ENCODE results near the gene PNPLA2.

PNPLA2 gene

DNA sequence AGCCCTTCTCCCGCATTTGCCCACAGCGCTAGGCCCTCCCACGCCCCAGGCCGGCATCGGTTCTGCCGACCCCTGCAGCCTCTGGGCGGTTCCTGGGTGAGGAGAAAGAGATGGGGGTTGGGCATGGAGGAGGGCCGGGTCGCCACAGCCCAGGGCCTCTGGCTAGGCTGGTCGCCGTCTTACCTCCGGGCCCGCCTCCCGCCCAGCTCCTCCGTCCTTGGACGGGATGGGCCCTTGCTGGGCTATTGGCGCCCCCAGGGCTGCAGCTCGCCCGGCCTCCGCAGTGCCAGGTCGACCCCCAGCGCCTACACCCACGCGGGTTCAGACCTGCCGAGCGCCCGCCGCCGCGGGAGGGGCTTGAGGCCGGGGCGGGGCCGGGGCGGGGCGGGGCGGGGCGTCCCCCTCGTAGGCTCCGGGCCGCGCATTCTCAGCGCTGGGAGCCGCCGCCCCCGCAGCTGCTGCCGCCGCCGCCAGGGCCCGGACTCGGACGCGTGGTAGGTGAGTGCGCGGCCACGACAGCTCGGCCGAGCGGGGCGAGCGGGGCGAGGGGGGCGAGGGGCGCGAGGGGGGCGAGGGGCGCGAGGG is 13.9 kb downstream of the PNPLA2 start, which contains the start of gene CD151:
TSS of gene CD151 (plus strand) at position 424 of the 585 bp plus-strand sequence. CDS start 3,118 bp downstream, outside the sequence.
- DNase-seq: peak; percentile 48

GRCh38 chr11:833114-833791 is 14.5 kb downstream of the PNPLA2 start:
- no peak for DNase-seq

DNA sequence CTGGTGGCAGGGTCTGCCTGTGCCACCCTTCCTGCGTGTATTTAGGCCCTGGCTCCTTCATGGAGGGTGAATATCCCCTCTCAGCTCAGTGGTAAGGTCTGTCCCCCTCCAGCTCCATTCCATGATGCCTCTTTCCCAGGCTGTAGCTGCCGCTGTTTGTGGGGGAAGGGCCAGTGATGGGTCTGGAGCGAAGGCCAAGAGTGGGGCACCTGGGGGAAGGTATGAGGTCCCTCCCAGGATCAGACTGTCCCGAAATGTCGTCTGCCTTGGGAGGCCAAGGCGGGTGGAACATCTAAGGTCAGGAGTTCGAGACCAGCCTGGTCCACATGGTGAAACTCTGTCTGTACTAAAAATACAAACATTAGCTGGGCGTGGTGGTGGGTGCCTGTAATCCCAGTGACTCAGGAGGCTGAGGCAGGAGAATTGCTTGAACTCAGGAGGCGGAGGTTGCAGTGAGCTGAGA is 15.2 kb downstream of the PNPLA2 start:
- DNase-seq: no peak

GRCh38 chr11:834371-835316 is 15.9 kb downstream of the PNPLA2 start:
- no peak for DNase-seq

DNA sequence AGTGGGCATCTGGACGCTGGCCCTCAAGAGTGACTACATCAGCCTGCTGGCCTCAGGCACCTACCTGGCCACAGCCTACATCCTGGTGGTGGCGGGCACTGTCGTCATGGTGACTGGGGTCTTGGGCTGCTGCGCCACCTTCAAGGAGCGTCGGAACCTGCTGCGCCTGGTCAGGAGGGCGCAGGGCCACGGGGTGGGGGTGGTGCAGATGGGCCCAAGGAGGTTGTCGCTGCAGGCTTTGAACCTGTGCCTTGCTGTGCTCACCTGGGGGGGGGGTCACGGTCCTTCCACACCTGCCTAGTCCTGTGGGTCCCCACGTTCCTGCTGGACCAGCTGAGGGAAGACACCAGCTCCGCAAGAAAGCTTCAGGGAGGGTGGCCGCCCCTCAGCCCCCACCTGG is 17.6 kb downstream of the PNPLA2 start:
- DNase-seq: no peak

DNA sequence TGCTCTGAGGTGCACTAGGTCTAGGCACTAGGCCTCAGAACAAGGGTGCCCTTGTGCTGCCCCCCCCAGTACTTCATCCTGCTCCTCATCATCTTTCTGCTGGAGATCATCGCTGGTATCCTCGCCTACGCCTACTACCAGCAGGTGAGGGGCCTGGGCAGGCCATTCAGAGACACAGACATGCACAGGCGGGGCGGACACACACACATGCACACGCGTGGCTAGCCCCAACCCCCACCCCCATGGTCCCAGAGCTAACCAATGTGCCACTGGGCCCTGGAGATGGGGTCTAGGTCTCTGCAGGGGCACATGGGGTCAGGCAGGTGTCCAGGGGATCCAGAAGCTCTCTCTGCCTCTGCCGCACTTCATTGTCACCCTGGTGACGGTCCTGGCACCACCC is 18.0 kb downstream of the PNPLA2 start:
- DNase-seq: no peak

GRCh38 chr11:837189-837989 is 18.7 kb downstream of the PNPLA2 start:
- no peak for DNase-seq

GRCh38 chr11:837990-838307 is 19.2 kb downstream of the PNPLA2 start:
- no peak for DNase-seq

DNA sequence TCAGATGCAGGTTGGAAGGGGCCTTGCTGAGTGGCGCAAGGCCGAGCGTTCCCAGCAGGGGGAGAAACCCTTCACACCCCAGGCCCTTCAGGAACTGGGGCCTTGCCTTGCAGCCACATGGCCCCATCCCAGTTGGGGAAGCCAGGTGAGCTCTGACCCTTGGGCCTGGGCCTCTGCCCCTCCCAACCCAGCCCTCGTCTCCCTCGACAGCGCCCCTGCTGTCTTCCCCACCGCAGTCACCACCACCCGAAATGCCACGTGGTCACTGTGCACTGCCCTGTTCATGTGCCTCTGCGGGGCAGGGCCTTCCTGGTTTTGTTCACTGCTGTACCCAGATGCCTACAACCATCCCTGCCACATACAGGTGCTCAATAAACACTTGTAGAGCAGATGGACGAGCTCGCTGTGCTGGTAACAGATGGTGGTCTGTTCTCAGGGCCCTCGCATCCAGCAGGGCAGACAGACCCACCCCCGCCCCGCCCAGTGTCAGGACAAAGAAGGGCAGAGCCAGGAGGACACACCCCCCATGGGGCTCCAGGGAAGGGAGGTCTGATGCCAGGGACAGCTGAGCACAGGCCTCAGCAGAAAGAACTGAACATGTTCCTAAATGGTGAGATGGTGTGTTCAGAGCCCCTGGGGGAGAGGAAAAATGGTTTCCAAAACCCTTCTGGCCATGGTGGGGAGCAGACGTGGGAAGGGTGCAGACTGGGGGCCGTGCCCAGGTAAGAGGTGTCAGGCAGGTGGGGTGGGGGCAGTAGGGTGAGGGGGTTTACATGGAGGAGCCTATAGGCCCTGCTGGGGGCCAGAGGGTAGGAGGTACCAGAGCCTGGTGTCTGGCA is 19.9 kb downstream of the PNPLA2 start:
- DNase-seq: no peak

DNA sequence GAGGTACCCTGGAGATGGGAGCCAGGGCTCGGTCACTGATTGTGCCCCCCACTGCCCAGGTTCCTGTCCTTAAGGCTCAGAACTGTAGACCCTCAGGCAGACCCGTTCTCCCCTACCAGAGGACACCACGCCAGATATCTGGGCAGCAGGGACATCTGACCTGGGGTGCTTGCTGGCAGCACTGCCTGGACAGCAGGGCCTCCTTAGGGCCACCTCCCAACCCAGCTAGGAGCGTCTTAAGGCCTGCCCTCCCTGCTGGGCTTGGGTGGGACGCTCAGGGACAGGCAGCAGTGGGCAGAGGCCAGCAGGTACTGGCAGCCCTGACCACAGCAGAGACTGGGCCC is 20.5 kb downstream of the PNPLA2 start:
- no peak for DNase-seq

- no peak for DNase-seq
Measured at GRCh38 chr11:839875-840617, 21.3 kb downstream of the PNPLA2 start.

GRCh38 chr11:841981-842369 is 23.3 kb downstream of the PNPLA2 start:
- no peak for DNase-seq

DNA sequence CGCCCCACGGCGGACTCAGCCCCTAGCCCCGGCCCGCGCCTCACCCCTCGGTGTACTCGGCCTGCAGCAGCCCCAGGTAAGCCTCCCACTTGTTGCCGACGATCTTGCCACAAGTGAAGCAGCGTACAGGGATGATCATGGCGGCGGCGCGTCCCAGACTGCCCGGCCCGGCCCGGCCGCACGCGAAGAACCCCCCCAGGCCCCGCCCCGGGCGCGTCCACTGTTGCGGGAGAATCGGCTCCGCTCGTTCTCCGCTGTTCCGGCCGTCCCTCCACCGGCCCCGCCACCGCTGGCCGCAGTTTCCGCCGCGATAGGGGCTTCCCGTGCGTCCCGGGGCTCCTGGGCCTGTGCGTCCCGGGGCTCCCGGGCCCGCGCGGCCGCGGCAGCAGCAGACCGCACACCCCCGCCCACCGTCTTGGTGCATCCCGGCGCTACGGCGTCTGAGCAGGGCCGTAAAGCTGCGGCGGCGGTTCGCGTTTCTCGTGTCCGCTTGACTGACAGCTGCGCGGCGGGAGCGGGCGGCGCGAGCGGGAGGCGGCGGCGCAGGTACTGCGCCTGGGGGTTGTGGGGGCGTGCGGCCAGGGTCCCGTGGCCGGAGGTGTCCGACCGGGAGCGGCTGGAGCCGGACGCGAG is 23.8 kb downstream of the PNPLA2 start, which contains the start of the genes POLR2L and TSPAN4:
TSS of gene POLR2L (minus strand) at position 160 of the 633 bp plus-strand sequence. CDS start at position 139, 21 bp downstream.
TSS of gene TSPAN4 (plus strand) at position 483 of the 633 bp plus-strand sequence. CDS start 7,453 bp downstream, outside the sequence.
- DNase-seq: peak; percentile 91

DNA sequence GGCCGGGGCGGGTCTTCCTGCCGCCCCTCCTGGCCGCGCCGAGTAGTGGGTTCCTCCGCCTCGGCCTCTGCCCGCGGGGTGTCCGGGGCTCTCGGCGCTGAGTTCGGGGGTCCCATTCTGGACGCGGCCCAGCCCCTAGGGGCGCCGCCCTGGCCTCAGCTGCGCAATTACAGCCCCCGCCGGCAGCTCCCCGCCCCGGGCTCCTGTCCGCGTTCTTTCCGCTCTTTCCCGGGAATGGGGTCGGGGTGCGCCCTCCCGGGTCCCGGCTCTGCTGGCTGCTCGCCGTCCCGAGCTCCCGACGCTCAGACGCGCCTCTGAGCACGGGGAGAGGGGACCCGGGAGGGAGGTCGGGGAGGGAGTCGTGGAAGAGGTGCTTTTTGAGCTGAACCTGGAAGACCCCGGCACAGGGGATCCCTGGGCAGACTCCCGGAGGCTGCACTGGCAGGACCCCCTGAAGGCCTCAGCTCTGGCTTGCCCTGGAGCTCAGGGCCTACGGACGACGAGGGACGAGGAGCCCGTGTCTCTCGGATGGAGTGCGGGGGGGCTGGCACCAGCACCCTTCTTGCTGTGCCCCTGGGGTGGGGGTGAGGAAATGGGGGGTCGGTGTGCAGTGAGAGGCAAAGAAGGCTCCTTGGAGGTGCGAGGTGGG is 24.5 kb downstream of the PNPLA2 start:
- DNase-seq: no peak

DNA sequence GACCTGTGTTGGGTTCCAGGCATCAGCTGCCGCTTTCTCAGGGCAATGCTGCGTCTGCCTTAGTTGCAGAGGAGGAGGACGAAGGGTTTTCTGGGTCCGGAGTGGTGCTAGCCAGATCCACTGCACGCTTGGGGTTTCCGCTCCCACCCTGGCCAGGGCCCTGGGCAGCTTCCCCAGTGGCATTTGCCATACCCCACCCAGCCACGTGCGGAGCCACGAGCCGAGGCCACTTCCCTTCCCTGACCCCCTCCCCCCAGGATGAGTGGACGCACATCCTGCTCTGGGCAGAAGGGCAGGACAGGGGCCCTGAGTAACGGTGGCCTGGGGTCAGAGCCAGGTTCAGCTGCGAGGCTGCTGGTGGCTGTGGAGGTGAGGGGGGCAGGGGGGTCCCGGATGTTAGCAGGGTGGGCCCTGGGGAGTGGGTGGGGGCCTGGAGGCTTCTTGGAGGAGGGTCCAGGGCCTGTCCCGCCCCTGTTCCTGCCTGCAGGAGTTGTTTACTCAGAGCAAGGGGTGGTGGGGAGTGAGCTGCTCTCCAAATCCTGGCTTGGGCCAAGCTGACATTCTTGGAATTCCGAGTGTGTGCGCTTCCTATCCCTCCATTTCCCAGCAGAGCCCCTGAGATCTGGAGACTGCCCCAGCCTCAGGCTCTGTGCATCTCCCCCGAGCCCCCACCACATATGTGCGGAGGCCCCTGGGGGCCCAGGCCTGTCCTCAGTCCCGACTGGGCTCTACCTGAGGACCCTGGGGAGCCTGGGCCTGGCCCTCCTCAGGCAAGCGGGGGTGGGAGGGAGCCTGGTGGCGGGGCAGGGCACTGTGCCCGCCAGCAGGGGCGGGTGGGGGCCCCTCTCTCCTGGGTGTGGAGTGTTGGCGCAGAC is 25.3 kb downstream of the PNPLA2 start:
- no peak for DNase-seq

DNA sequence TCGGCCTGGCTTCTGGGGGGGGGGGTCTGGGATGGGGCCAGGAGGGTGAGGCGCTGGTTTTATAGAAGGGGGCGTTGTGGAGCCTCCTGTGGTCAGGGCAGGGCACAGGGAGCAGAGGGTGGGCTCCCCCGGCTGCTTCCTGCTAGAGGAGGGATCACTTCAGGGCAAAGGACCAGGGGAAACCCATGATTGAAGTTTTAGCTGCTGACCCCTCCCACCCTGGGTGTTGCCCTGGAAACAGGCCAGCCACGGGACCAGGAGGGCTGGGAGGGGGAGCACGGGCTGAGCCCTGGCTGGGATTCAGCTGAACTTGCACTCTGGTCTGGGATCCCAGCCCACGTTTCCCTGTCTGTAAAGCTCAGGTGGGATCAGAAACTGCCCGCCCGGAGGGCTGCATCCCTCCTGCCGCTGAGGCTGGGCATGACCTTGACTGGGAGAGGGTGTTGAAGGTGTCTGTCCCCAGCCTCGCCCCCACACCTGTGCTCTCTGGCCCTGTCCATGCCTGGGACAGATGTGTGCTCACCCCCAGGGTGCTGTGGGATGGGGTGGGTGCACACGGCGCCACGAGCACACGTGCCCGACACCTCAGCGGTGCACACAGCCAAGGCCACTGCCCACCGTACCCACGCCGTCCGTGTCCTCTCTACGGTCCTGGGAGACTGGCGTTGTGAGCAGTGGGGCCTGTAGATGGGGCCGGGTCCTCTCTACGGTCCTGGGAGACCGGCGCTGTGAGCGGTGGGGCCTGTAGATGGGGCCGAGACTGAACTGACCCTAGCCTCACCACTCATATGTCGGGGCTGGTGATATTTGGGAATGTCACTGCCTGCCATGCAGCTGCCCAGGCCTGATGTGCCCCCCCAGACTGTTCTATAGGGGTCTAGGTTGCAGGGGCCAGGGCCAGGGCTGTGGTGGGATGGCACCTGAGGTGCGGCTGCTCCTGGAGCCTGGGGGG is 26.3 kb downstream of the PNPLA2 start:
- DNase-seq: no peak

DNA sequence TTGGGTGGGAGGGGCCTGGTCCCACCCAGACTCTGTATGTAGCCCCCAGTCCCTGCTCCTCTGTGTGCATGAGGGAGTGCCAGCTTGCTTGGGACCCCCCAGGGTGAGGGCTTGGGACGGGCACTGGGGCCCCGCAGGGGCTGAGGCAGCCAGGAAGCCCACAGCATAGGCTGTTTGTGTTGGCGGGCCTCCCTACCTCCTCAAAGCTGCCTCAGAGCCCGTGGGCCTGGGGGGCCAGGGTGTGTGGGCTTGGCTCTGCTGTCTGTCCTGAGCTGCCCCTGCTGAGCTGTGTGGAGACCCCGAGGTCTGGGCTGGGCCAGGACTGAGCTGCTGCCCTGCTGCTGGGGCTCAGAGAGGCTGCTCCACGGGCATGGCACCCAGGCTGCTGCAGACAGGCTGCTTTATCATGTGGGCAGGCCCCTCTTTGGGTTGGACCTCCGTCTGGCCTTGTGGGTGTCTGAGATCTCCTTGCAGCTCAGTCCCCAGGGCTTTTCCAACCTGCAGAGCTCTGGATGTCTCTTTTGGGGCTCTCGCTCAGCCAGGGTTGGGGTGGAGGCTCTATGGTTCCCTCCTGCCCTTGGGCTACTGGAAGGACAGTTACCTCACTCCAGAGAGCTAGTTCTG is 27.3 kb downstream of the PNPLA2 start:
- no peak for DNase-seq
